Caco-2 (cell line): ENCODE measurements around the gene ARPC5. TPM values are rescaled to one million over a fixed set of nuclear protein-coding genes. Genes with fewer than 3 reads are reported as not detected.

Experiments
- BruUV-seq: library from RNA; stranded (reverse); fragments of 400-500 nt; replicated peaks from 2 replicates; lab custom pipeline; 2021; lab: Mats Ljungman, UMichigan
- CTCF ChIA-PET: fragments of 300-600 bp; sonication (Branson Sonifier 250); formaldehyde crosslinking; loops from one replicate; lab custom pipeline; 2022; ENCODE audit warnings: antibody characterized with exemption; lab: Charles Lee
- POLR2A ChIA-PET: fragments of 300-600 bp; sonication (Branson Sonifier 250); formaldehyde crosslinking; loops from one replicate; lab custom pipeline; 2022; ENCODE audit warnings: antibody characterized with exemption; lab: Charles Lee
- DNase-seq, 2 experiments: peaks; one replicate each; pipeline versions ENCODE4 v3.0.0 to v3.0.0-alpha.2; 2020 to 2022
- H3K27me3 ChIP-seq: replicated peaks from 2 replicates; pipeline ENCODE4 v1.6.0; 2011; ENCODE audit warnings: low read length; ENCODE audit not compliant: control insufficient read depth, insufficient read depth
- H3K36me3 ChIP-seq: 2 replicates; pipeline ENCODE4 v1.5.1; 2011; ENCODE audit warnings: low read length; ENCODE audit not compliant: control insufficient read depth, insufficient read depth
- H3K4me1 ChIP-seq: fragments of 250-450 bp; sonication (Bioruptor Pico); 2 replicates; pipeline ENCODE4 v1.5.1; 2020; ENCODE audit warnings: mild to moderate bottlenecking
- H3K4me3 ChIP-seq: 2 replicates; pipeline ENCODE4 v1.5.1; 2011; ENCODE audit warnings: low read depth, mild to moderate bottlenecking, control low read depth, low read length
- H3K9me3 ChIP-seq: fragments of 250-450 bp; sonication (Bioruptor Pico); 2 replicates; pipeline ENCODE4 v1.5.1; 2020; ENCODE audit warnings: mild to moderate bottlenecking, moderate library complexity
- H3K27ac Mint-ChIP-seq: one replicate; pipeline ENCODE4 v1.8.0; 2022; ENCODE audit warnings: mixed read lengths; ENCODE audit not compliant: unreplicated experiment
- H3K27me3 Mint-ChIP-seq: one replicate; pipeline ENCODE4 v1.8.0; 2022; ENCODE audit warnings: mixed read lengths; ENCODE audit not compliant: insufficient read depth, unreplicated experiment
- H3K36me3 Mint-ChIP-seq: one replicate; pipeline ENCODE4 v1.8.0; 2022; ENCODE audit warnings: mild to moderate bottlenecking, mixed read lengths; ENCODE audit not compliant: insufficient read depth, unreplicated experiment
- H3K4me1 Mint-ChIP-seq: one replicate; pipeline ENCODE4 v1.8.0; 2022; ENCODE audit warnings: low read depth, mixed read lengths; ENCODE audit not compliant: unreplicated experiment
- H3K4me3 Mint-ChIP-seq: one replicate; pipeline ENCODE4 v1.8.0; 2022; ENCODE audit warnings: mild to moderate bottlenecking, moderate library complexity, mixed read lengths; ENCODE audit not compliant: unreplicated experiment
- H3K9me3 Mint-ChIP-seq: one replicate; pipeline ENCODE4 v1.8.0; 2022; ENCODE audit warnings: mixed read lengths; ENCODE audit not compliant: unreplicated experiment
- CTCF ChIP-seq, 2 experiments: fragments of 200-600 bp in 1 of 2; IDR thresholded peaks; 1 replicate in 1 of 2; 2 replicates in 1 of 2; pipeline versions ENCODE4 v1.5.1 to v1.8.0; 2011 to 2022; ENCODE audit warnings: antibody characterized with exemption in 1 of 2, control low read depth in 1 of 2, inconsistent platforms in 1 of 2, low read depth in 1 of 2, low read length in 1 of 2, mild to moderate bottlenecking in 1 of 2, moderate library complexity in 1 of 2; ENCODE audit not compliant: insufficient read depth in 1 of 2, severe bottlenecking in 1 of 2, unreplicated experiment in 1 of 2
- intact Hi-C: fragments of 100-400 bp; cut with micrococcal nuclease; formaldehyde crosslinking; loops from one replicate; pipeline ENCODE4 v1.10.0; 2022; ENCODE audit not compliant: unreplicated experiment
- total RNA-seq: library from RNA; stranded (reverse); gene quantifications from 2 replicates; pipeline ENCODE4 v1.2.3, GENCODE V29; 2022

Gene ARPC5
- total RNA-seq, 1 experiment from 2014 or later = 135 TPM

GRCh38 chr1:183586926-183587325, 48.7 kb downstream of the ARPC5 start:
- intact Hi-C loops = no loop called here
- Mint-ChIP-seq H3K9me3 (no peaks in the 10 kb centered on the region), H3K27me3 (no peaks in the 10 kb centered on the region), H3K27ac (no peak overlapping the region), H3K4me1 (peaks cover 17% of the 10 kb centered on the region), H3K4me3 (no peak overlapping the region), H3K36me3 (no peaks in the 10 kb centered on the region)
- no peak overlapping the region for H3K4me3 ChIP-seq
- TF ChIP-seq CTCF (IDR thresholded peaks at IDR 0.05; ENCODE audit: insufficient read depth in 1 of 2, low read depth in 1 of 2, low read length in 1 of 2, severe bottlenecking in 1 of 2, unreplicated experiment in 1 of 2) = no peak
- H3K4me1 ChIP-seq = no peaks in the 10 kb centered on the region
- no peaks in the 10 kb centered on the region for H3K27me3 ChIP-seq
- ChIA-PET POLR2A (no interaction called here), CTCF (no interaction called here)
- DNase-seq = no peak
- H3K9me3 ChIP-seq = no peaks in the 10 kb centered on the region
- H3K36me3 ChIP-seq = no peaks in the 10 kb centered on the region
- no TSS peak for BruUV-seq

- no peak for DNase-seq
- Mint-ChIP-seq H3K27ac (no peak overlapping the region), H3K27me3 (no peaks in the 10 kb centered on the region), H3K9me3 (no peaks in the 10 kb centered on the region), H3K36me3 (no peaks in the 10 kb centered on the region), H3K4me1 (peaks cover 17% of the 10 kb centered on the region), H3K4me3 (no peak overlapping the region)
- ChIA-PET CTCF (no interaction called here), POLR2A (no interaction called here)
- no peaks in the 10 kb centered on the region for H3K36me3 ChIP-seq
- no peaks in the 10 kb centered on the region for H3K9me3 ChIP-seq
- H3K4me3 ChIP-seq = no peak overlapping the region
- no peaks in the 10 kb centered on the region for H3K27me3 ChIP-seq
- intact Hi-C loops = no loop called here
- H3K4me1 ChIP-seq = no peaks in the 10 kb centered on the region
- TF ChIP-seq CTCF (IDR thresholded peaks at IDR 0.05; ENCODE audit: insufficient read depth in 1 of 2, low read depth in 1 of 2, low read length in 1 of 2, severe bottlenecking in 1 of 2, unreplicated experiment in 1 of 2) = no peak
- no TSS peak for BruUV-seq
Observed at GRCh38 chr1:183586455-183586854, 49.1 kb downstream of the ARPC5 start.

GRCh38 chr1:183585038-183585437, 50.5 kb downstream of the ARPC5 start:
- Histone ChIP-seq H3K36me3 (no peaks in the 10 kb centered on the region), H3K4me3 (no peak overlapping the region), H3K4me1 (no peaks in the 10 kb centered on the region), H3K9me3 (no peaks in the 10 kb centered on the region), H3K27me3 (no peaks in the 10 kb centered on the region)
- no peak for TF ChIP-seq CTCF (IDR thresholded peaks at IDR 0.05; ENCODE audit: insufficient read depth in 1 of 2, low read depth in 1 of 2, low read length in 1 of 2, severe bottlenecking in 1 of 2, unreplicated experiment in 1 of 2)
- POLR2A ChIA-PET = no interaction called here
- no peak for DNase-seq
- intact Hi-C loops = no loop called here
- BruUV-seq = no TSS peak
- H3K4me3 Mint-ChIP-seq = no peak overlapping the region
- H3K4me1 Mint-ChIP-seq = peaks cover 17% of the 10 kb centered on the region
- CTCF ChIA-PET = no interaction called here
- H3K27ac Mint-ChIP-seq = peak overlapping the region; percentile 55
- no peaks in the 10 kb centered on the region for H3K27me3 Mint-ChIP-seq
- H3K9me3 Mint-ChIP-seq = no peaks in the 10 kb centered on the region
- H3K36me3 Mint-ChIP-seq = no peaks in the 10 kb centered on the region
